CD4-positive, CD25-positive, alpha-beta regulatory T cell (primary cell): ENCODE data around the gene LATS2. TPM values are rescaled to one million over a fixed set of nuclear protein-coding genes. Genes with fewer than 3 reads are reported as not detected.

Source experiments
- ATAC-seq, 2 donors: fragments of 150-1000 bp; cut with Tn5 transposase; one replicate each; pipeline ENCODE4 v1.10.0; 2021; ENCODE audit warnings: low read depth in 2 of 2, moderate number of reproducible peaks in 2 of 2, moderate library complexity in 1 of 2
- DNase-seq, 3 donors: peaks; one replicate each; pipeline versions ENCODE4 v3.0.0 to v3.0.0-alpha.2; 2012 to 2022; ENCODE audit warnings: mixed read lengths in 1 of 3
- H3K27ac ChIP-seq: one replicate; pipeline ENCODE4 v1.7.0; 2013; ENCODE audit warnings: mild to moderate bottlenecking, low read length; ENCODE audit not compliant: insufficient read depth, poor library complexity, severe bottlenecking
- H3K27me3 ChIP-seq: one replicate; pipeline ENCODE4 v1.7.0; 2013; ENCODE audit warnings: low read length; ENCODE audit not compliant: control insufficient read depth, insufficient read depth
- H3K36me3 ChIP-seq: one replicate; pipeline ENCODE4 v1.7.0; 2013; ENCODE audit warnings: mild to moderate bottlenecking, low read length, moderate library complexity; ENCODE audit not compliant: control insufficient read depth, insufficient read depth
- H3K4me1 ChIP-seq: 2 replicates; pipeline ENCODE4 v1.7.0; 2013; ENCODE audit warnings: mild to moderate bottlenecking, low read length; ENCODE audit not compliant: insufficient read depth, control insufficient read depth, poor library complexity, severe bottlenecking
- H3K4me3 ChIP-seq: one replicate; pipeline ENCODE4 v1.7.0; 2013; ENCODE audit warnings: low read depth, mild to moderate bottlenecking, low read length, moderate library complexity
- H3K9me3 ChIP-seq, 2 experiments: 1 replicate in 1 of 2; 2 replicates in 1 of 2; pipeline ENCODE4 v1.7.0; 2013; ENCODE audit warnings: low read length in 2 of 2, mild to moderate bottlenecking in 1 of 2, moderate library complexity in 1 of 2; ENCODE audit not compliant: control insufficient read depth in 2 of 2
- H3K27ac Mint-ChIP-seq, 3 donors: one replicate each; pipeline ENCODE4 v1.8.0; 2020 to 2022; ENCODE audit warnings: mild to moderate bottlenecking in 3 of 3, mixed read lengths in 3 of 3, moderate library complexity in 2 of 3
- H3K27me3 Mint-ChIP-seq: one replicate; pipeline ENCODE4 v1.8.0; 2022; ENCODE audit warnings: mild to moderate bottlenecking, mixed read lengths
- H3K36me3 Mint-ChIP-seq: one replicate; pipeline ENCODE4 v1.8.0; 2020; ENCODE audit warnings: mixed read lengths
- H3K4me1 Mint-ChIP-seq, 4 donors: one replicate each; pipeline ENCODE4 v1.8.0; 2020 to 2022; ENCODE audit warnings: mixed read lengths in 4 of 4, mild to moderate bottlenecking in 1 of 4
- H3K4me3 Mint-ChIP-seq, 4 donors: one replicate each; pipeline ENCODE4 v1.8.0; 2020 to 2022; ENCODE audit warnings: mild to moderate bottlenecking in 4 of 4, mixed read lengths in 4 of 4, moderate library complexity in 3 of 4
- H3K9me3 Mint-ChIP-seq, 7 donors: one replicate each; pipeline ENCODE4 v1.8.0; 2020 to 2022; ENCODE audit warnings: mixed read lengths in 7 of 7, mild to moderate bottlenecking in 3 of 7, moderate library complexity in 2 of 7
- polyA plus RNA-seq, 4 donors: library from polyadenylated mRNA; unstranded; fragments of 300-500 nt; fragmentation: Illumina TruSeq; gene quantifications; one replicate each; pipeline ENCODE4 v1.2.3, GENCODE V29; 2021
- total RNA-seq: library from RNA; stranded (reverse); gene quantifications from one replicate; pipeline ENCODE4 v1.2.3, GENCODE V29; 2022

The LATS2 gene
- total and polyA plus RNA-seq, 5 donors from 2014 or later = 0.35 TPM; not detected in 4

DNA sequence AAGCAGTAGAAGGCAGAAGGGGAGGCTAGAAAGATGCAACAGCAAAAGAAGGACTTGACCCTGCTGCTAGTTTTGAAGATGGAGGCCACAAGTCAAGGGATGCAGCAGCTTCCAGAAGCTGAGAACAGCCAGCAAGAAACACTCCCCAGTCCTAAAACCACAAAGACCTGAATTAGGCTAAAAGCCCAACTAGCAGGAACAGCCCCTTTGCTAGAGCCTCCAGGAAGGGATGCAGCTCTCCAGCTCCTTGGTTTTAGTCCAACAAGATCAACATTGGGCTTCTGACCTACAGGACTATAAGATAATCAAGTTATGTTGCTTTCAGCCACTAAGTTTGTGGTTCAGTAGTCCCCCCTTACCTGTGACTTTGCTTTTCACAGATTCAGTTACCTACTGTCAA, 10.5 kb upstream of the LATS2 start:
- DNase-seq (no peak), ATAC-seq (no peak)
- Histone ChIP-seq H3K27me3 (peaks cover 7% of the 10 kb centered on the region), H3K27ac (no peak overlapping the region), H3K4me1 (peaks cover 9% of the 10 kb centered on the region), H3K9me3 (no peaks in the 10 kb centered on the region), H3K4me3 (no peak overlapping the region), H3K36me3 (no peaks in the 10 kb centered on the region)
- Mint-ChIP-seq H3K4me3 (no peak overlapping the region), H3K36me3 (no peaks in the 10 kb centered on the region), H3K27ac (no peak overlapping the region), H3K4me1 (peaks cover 7 to 13% (median 9%) of the 10 kb centered on the region in 4 donors), H3K27me3 (peaks cover 47% of the 10 kb centered on the region), H3K9me3 (peaks cover 0 to 3% (median 0%) of the 10 kb centered on the region in 7 donors)

GRCh38 chr13:21071015-21071414, 9.6 kb upstream of the LATS2 start:
- no peak for ATAC-seq
- peaks cover 48% of the 10 kb centered on the region for H3K27me3 Mint-ChIP-seq
- no peak overlapping the region for H3K4me3 ChIP-seq
- no peaks in the 10 kb centered on the region for H3K36me3 Mint-ChIP-seq
- no peaks in the 10 kb centered on the region for H3K9me3 ChIP-seq
- H3K4me1 ChIP-seq = peaks cover 9% of the 10 kb centered on the region
- no peaks in the 10 kb centered on the region for H3K36me3 ChIP-seq
- no peak for DNase-seq
- H3K27me3 ChIP-seq = peaks cover 7% of the 10 kb centered on the region
- H3K4me3 Mint-ChIP-seq = no peak overlapping the region
- no peak overlapping the region for H3K27ac ChIP-seq
- H3K4me1 Mint-ChIP-seq = peaks cover 7 to 13% (median 9%) of the 10 kb centered on the region in 4 donors
- H3K9me3 Mint-ChIP-seq = peaks cover 0 to 3% (median 0%) of the 10 kb centered on the region in 7 donors
- no peak overlapping the region for H3K27ac Mint-ChIP-seq

DNA sequence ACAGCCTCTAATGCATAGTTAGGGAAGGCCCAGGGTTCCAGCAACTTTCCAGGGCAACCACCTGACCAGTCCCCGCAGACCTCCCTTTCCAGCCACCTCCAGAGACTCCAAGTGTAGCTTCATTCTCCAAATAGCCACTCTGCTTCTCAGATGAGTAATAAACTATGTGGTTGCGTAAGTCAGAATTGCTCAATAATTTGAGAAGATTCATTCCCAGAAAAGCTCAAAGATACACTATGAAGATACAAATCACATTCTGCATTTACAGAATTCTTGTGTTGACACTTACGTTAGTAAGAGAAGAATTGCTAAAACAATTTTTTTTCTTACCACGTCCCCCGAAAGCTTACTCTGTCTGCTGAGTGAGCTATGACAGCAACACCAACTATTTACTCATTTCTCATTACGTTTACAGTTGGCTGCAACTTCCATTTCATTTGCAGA, 8.2 kb upstream of the LATS2 start:
- H3K4me1 Mint-ChIP-seq = peaks cover 0 to 3% (median 2%) of the 10 kb centered on the region in 4 donors
- H3K9me3 ChIP-seq = no peaks in the 10 kb centered on the region
- H3K27ac Mint-ChIP-seq = no peak overlapping the region
- H3K27me3 ChIP-seq = peaks cover 9% of the 10 kb centered on the region
- DNase-seq (no peak), ATAC-seq (no peak)
- no peaks in the 10 kb centered on the region for H3K36me3 ChIP-seq
- no peaks in the 10 kb centered on the region for H3K4me1 ChIP-seq
- H3K27me3 Mint-ChIP-seq = peaks cover 48% of the 10 kb centered on the region
- no peak overlapping the region for H3K27ac ChIP-seq
- peaks cover 0 to 1% (median 0%) of the 10 kb centered on the region in 7 donors for H3K9me3 Mint-ChIP-seq
- no peak overlapping the region for H3K4me3 Mint-ChIP-seq
- no peak overlapping the region for H3K4me3 ChIP-seq
- H3K36me3 Mint-ChIP-seq = no peaks in the 10 kb centered on the region

GRCh38 chr13:21067848-21068247, 6.5 kb upstream of the LATS2 start:
- H3K4me3 Mint-ChIP-seq = no peak overlapping the region
- peaks cover 12% of the 10 kb centered on the region for H3K27me3 ChIP-seq
- no peak overlapping the region for H3K27ac ChIP-seq
- no peak overlapping the region for H3K4me3 ChIP-seq
- no peaks in the 10 kb centered on the region for H3K36me3 ChIP-seq
- H3K9me3 Mint-ChIP-seq = peaks cover 0 to 1% (median 0%) of the 10 kb centered on the region in 7 donors
- no peaks in the 10 kb centered on the region for H3K4me1 Mint-ChIP-seq
- no peak for DNase-seq
- H3K27ac Mint-ChIP-seq = no peak overlapping the region
- peaks cover 46% of the 10 kb centered on the region for H3K27me3 Mint-ChIP-seq
- no peaks in the 10 kb centered on the region for H3K4me1 ChIP-seq
- no peaks in the 10 kb centered on the region for H3K36me3 Mint-ChIP-seq
- ATAC-seq = no peak
- no peaks in the 10 kb centered on the region for H3K9me3 ChIP-seq

DNA sequence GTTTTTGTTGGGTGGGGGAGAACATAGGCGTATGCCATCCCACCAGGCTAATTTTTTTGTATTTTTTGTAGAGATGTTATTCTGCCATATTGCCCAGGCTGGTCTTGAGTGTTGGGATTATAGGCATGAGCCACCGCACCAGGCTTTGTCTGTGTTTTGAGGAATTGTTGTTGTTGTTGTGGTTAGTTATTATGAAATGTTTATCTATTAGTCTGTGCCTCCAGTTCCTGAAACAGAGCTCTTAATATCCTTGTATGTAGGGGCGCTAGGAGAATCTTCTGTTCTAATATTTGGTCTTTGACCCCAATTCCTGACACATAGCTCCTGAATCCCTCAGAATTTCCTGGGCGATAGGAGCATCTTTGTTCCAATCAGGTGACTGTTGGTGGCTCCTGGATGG, 5.6 kb upstream of the LATS2 start:
- DNase-seq = no peak
- H3K27ac Mint-ChIP-seq = no peak overlapping the region
- peaks cover 0 to 1% (median 0%) of the 10 kb centered on the region in 7 donors for H3K9me3 Mint-ChIP-seq
- no peak overlapping the region for H3K4me3 ChIP-seq
- peaks cover 52% of the 10 kb centered on the region for H3K27me3 Mint-ChIP-seq
- H3K4me1 ChIP-seq = no peaks in the 10 kb centered on the region
- ATAC-seq = no peak
- H3K4me1 Mint-ChIP-seq = peaks cover 0 to 4% (median 0%) of the 10 kb centered on the region in 4 donors
- H3K27me3 ChIP-seq = peaks cover 18% of the 10 kb centered on the region
- no peaks in the 10 kb centered on the region for H3K9me3 ChIP-seq
- no peaks in the 10 kb centered on the region for H3K36me3 ChIP-seq
- no peak overlapping the region for H3K27ac ChIP-seq
- H3K36me3 Mint-ChIP-seq = no peaks in the 10 kb centered on the region
- H3K4me3 Mint-ChIP-seq = no peak overlapping the region

GRCh38 chr13:21065686-21066085, 4.3 kb upstream of the LATS2 start:
- H3K4me3 Mint-ChIP-seq = no peak overlapping the region
- no peaks in the 10 kb centered on the region for H3K36me3 ChIP-seq
- DNase-seq (no peak), ATAC-seq (no peak)
- no peaks in the 10 kb centered on the region for H3K9me3 Mint-ChIP-seq
- no peak overlapping the region for H3K27ac ChIP-seq
- peaks cover 10% of the 10 kb centered on the region for H3K4me1 ChIP-seq
- no peaks in the 10 kb centered on the region for H3K36me3 Mint-ChIP-seq
- H3K4me3 ChIP-seq = no peak overlapping the region
- H3K27me3 ChIP-seq = peaks cover 17% of the 10 kb centered on the region
- no peak overlapping the region for H3K27ac Mint-ChIP-seq
- H3K27me3 Mint-ChIP-seq = peaks cover 57% of the 10 kb centered on the region
- H3K9me3 ChIP-seq = no peaks in the 10 kb centered on the region
- peaks cover 0 to 4% (median 2%) of the 10 kb centered on the region in 4 donors for H3K4me1 Mint-ChIP-seq

DNA sequence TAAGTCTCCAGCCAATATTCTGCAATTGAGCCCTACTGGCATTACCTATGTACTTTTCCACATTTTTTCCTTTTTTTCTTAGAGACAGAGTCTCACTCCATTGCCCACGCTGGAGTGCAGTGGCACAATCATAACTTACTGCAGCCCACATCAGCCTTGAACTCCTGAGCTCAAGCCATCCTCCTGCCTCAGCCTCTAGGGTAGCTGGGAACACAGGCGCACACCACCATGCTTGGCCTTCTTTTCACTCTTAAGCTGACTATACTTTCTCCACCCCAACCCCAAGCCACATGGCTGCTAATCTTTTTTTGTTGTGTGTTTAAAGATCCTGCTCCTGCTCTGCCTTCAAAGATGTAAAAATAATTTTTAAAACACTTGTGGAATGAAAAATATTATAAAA, 1.6 kb upstream of the LATS2 start:
- no peak overlapping the region for H3K27ac Mint-ChIP-seq
- Histone ChIP-seq H3K27ac (no peak overlapping the region), H3K4me1 (peaks cover 16% of the 10 kb centered on the region), H3K27me3 (peaks cover 21% of the 10 kb centered on the region), H3K4me3 (no peak overlapping the region), H3K36me3 (no peaks in the 10 kb centered on the region), H3K9me3 (no peaks in the 10 kb centered on the region)
- peaks cover 0 to 8% (median 5%) of the 10 kb centered on the region in 4 donors for H3K4me1 Mint-ChIP-seq
- H3K27me3 Mint-ChIP-seq = peaks cover 73% of the 10 kb centered on the region
- ATAC-seq (no peak), DNase-seq (no peak)
- H3K36me3 Mint-ChIP-seq = no peaks in the 10 kb centered on the region
- no peaks in the 10 kb centered on the region for H3K9me3 Mint-ChIP-seq
- peak overlapping the region in 2 of 4 donors; percentile 34 to 69 for H3K4me3 Mint-ChIP-seq

GRCh38 chr13:21060338-21061028, 903 bp downstream of the LATS2 start:
- ATAC-seq (no peak), DNase-seq (no peak)
- no peaks in the 10 kb centered on the region for H3K9me3 Mint-ChIP-seq
- peaks cover 29% of the 10 kb centered on the region for H3K27me3 ChIP-seq
- no peak overlapping the region for H3K4me3 ChIP-seq
- no peak overlapping the region for H3K27ac ChIP-seq
- no peaks in the 10 kb centered on the region for H3K9me3 ChIP-seq
- H3K27ac Mint-ChIP-seq = no peak overlapping the region
- peaks cover 73% of the 10 kb centered on the region for H3K27me3 Mint-ChIP-seq
- no peaks in the 10 kb centered on the region for H3K36me3 Mint-ChIP-seq
- peaks cover 16% of the 10 kb centered on the region for H3K4me1 ChIP-seq
- H3K4me3 Mint-ChIP-seq = peak overlapping the region in 2 of 4 donors; percentile 52 to 76
- H3K36me3 ChIP-seq = no peaks in the 10 kb centered on the region
- peaks cover 0 to 8% (median 5%) of the 10 kb centered on the region in 4 donors for H3K4me1 Mint-ChIP-seq
